Activated T-helper 17 cell treated with anti-CD3 and anti-CD28 coated beads, Interleukin-2, amount 50 U/mL, for 72 hours (primary cell): ENCODE measurements around the gene RBMS3. TPM values are rescaled to one million over a fixed set of nuclear protein-coding genes. Genes with fewer than 3 reads are reported as not detected.

Experiments used
- ATAC-seq: fragments of 150-1000 bp; cut with Tn5 transposase; replicated peaks from 2 replicates; pipeline ENCODE4 v1.10.0; 2021; ENCODE audit warnings: mild to moderate bottlenecking, moderate library complexity
- H3K27ac Mint-ChIP-seq: one replicate; pipeline ENCODE4 v1.8.0; 2022; ENCODE audit warnings: mixed read lengths
- H3K27me3 Mint-ChIP-seq: one replicate; pipeline ENCODE4 v1.8.0; 2022; ENCODE audit warnings: mixed read lengths
- H3K36me3 Mint-ChIP-seq: one replicate; pipeline ENCODE4 v1.8.0; 2022; ENCODE audit warnings: low read depth, mild to moderate bottlenecking, mixed read lengths
- H3K4me1 Mint-ChIP-seq: one replicate; pipeline ENCODE4 v1.8.0; 2022; ENCODE audit warnings: mixed read lengths
- H3K4me3 Mint-ChIP-seq: one replicate; pipeline ENCODE4 v1.8.0; 2022; ENCODE audit warnings: mild to moderate bottlenecking, mixed read lengths
- H3K9me3 Mint-ChIP-seq: one replicate; pipeline ENCODE4 v1.8.0; 2022; ENCODE audit warnings: mixed read lengths
- total RNA-seq, 2 donors: library from RNA; stranded (reverse); gene quantifications; one replicate each; pipeline ENCODE4 v1.2.3, GENCODE V29; 2022

The RBMS3 gene
- total RNA-seq, 2 donors from 2014 or later = 0.37 to 5.8 TPM

DNA sequence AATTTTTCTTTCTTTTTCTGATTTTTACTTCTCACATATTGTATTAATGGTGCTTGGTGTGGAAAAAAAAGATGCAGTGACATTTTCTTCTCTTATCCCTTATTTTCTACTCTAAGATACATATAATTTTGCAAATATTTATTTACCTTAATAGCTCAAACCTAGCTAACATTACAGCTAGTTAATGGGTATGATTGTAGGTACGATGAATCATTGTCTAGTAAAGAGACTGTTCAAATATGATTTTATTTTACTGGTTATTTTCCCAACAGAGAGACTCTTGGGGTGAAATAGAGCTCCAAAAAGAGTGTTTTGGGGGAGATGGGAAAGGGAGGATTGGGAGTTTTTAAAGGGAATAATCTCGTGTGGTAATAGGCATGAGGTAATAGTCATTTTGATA, 206.0 kb downstream of the RBMS3 start:
- no peaks in the 10 kb centered on the region for H3K4me1 Mint-ChIP-seq
- no peaks in the 10 kb centered on the region for H3K27me3 Mint-ChIP-seq
- no peak overlapping the region for H3K4me3 Mint-ChIP-seq
- no peaks in the 10 kb centered on the region for H3K36me3 Mint-ChIP-seq
- ATAC-seq = no peak
- peaks cover 12% of the 10 kb centered on the region for H3K9me3 Mint-ChIP-seq
- no peak overlapping the region for H3K27ac Mint-ChIP-seq

DNA sequence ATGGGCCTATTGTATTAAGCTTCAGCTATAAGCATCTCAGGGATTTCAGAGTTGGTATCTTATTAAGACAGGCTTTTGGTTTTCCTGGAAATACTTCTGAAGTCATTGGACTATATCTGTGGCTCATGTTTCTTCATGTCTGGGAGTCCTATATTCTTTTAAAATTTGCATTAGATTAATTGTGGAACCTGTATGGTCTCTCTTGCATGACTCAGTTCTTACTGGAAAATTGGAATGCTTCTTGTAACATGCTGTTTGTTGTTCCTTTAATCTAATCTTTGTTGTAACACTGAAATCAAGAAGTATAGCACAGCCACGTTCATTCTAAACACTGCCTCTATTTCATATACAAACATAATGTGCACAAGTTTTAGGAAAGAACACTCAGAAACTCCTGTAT, 208.1 kb downstream of the RBMS3 start:
- Mint-ChIP-seq H3K27me3 (no peaks in the 10 kb centered on the region), H3K27ac (no peak overlapping the region), H3K4me1 (no peaks in the 10 kb centered on the region), H3K36me3 (no peaks in the 10 kb centered on the region), H3K9me3 (peaks cover 16% of the 10 kb centered on the region), H3K4me3 (no peak overlapping the region)
- no peak for ATAC-seq

DNA sequence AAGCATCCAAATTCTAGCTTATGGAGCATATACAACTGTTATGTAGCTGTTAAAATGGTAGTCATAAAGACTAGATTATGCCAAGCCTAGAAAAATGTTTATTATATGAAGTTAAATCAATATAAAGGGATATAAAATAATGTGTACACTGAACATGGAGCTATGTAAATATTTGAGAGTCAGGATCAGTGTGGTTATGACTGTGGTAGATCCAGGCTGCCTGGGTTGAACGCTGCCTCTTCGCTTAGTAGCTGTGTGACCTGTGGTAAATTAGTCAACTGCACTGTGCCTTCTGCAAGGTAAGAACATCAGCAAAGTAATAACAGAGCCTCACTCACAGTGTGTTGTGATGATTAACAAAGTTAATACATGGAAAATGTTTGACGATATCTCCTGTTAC, 212.2 kb downstream of the RBMS3 start:
- Mint-ChIP-seq H3K9me3 (peaks cover 21% of the 10 kb centered on the region), H3K36me3 (no peaks in the 10 kb centered on the region), H3K27me3 (no peaks in the 10 kb centered on the region), H3K4me1 (no peaks in the 10 kb centered on the region), H3K4me3 (no peak overlapping the region), H3K27ac (no peak overlapping the region)
- no peak for ATAC-seq

- Mint-ChIP-seq H3K27ac (no peak overlapping the region), H3K9me3 (peaks cover 18% of the 10 kb centered on the region), H3K36me3 (no peaks in the 10 kb centered on the region), H3K4me1 (no peaks in the 10 kb centered on the region), H3K27me3 (no peaks in the 10 kb centered on the region), H3K4me3 (no peak overlapping the region)
- no peak for ATAC-seq
Observed at GRCh38 chr3:29494305-29495036, 213.6 kb downstream of the RBMS3 start.

DNA sequence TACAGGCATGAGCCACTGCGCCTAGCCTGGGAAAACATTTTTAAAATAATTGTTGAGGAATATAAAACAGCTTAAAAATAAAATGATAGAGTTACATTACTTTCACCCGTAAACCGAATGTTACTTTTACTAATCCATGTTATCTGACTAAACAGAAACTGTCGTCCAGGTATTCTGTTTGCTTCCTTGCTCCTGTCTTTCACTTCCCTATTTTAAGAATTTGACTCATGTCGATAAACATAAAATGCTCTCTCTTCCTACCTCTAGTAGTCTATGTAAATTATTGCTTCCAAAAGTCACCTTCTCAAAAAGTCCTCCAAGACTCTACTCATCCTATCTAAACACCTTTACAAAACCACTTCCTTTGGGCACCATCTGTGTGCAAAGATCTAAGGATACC, 216.4 kb downstream of the RBMS3 start:
- Mint-ChIP-seq H3K9me3 (peaks cover 7% of the 10 kb centered on the region), H3K4me1 (no peaks in the 10 kb centered on the region), H3K36me3 (no peaks in the 10 kb centered on the region), H3K4me3 (no peak overlapping the region), H3K27ac (no peak overlapping the region), H3K27me3 (no peaks in the 10 kb centered on the region)
- no peak for ATAC-seq

- H3K36me3 Mint-ChIP-seq = no peaks in the 10 kb centered on the region
- no peaks in the 10 kb centered on the region for H3K27me3 Mint-ChIP-seq
- no peak overlapping the region for H3K27ac Mint-ChIP-seq
- ATAC-seq = no peak
- H3K9me3 Mint-ChIP-seq = no peaks in the 10 kb centered on the region
- H3K4me3 Mint-ChIP-seq = no peak overlapping the region
- no peaks in the 10 kb centered on the region for H3K4me1 Mint-ChIP-seq
Observed at GRCh38 chr3:29502771-29503170, 221.9 kb downstream of the RBMS3 start.

DNA sequence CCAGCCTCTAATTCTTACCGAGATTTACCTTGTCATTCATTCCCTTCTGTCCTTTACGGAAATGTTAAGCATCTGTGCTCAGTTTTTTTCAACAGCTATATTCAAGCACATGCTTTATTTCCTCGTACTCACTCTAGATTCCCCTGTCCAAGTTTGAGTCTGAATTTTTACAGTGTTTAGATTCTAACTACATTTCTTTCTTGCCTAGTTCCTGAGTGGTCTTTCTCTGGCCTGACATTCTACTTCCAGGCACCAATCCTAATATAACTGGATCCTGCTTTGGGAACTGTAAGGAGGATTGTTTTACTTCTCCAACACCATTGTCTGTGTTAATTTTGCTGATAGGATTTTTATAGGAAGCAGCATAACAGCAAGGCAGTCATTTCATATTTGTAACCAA, 222.4 kb downstream of the RBMS3 start:
- no peak for ATAC-seq
- H3K27ac Mint-ChIP-seq = no peak overlapping the region
- no peaks in the 10 kb centered on the region for H3K27me3 Mint-ChIP-seq
- no peaks in the 10 kb centered on the region for H3K4me1 Mint-ChIP-seq
- H3K9me3 Mint-ChIP-seq = no peaks in the 10 kb centered on the region
- no peaks in the 10 kb centered on the region for H3K36me3 Mint-ChIP-seq
- H3K4me3 Mint-ChIP-seq = no peak overlapping the region

DNA sequence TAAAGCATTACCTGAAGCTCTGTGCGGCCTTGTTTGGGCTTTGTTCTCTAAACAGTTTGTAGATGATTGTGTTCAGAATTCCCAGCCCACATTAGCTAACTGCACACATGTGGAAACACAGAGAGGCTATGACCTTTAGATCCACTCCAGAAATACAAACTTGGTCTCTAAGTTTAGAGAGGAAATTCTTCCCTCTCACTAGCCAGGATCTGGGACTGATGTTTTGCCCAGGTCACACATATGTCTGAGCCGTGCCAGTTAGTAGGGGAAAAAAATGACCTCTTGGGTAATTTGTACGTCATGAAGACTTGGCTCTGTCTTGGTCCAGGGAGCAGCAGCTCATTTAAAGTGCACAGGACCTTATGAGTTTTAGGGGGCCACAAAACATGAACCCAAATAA, 223.1 kb downstream of the RBMS3 start:
- H3K27me3 Mint-ChIP-seq = no peaks in the 10 kb centered on the region
- no peak for ATAC-seq
- no peak overlapping the region for H3K27ac Mint-ChIP-seq
- no peak overlapping the region for H3K4me3 Mint-ChIP-seq
- no peaks in the 10 kb centered on the region for H3K36me3 Mint-ChIP-seq
- no peaks in the 10 kb centered on the region for H3K9me3 Mint-ChIP-seq
- no peaks in the 10 kb centered on the region for H3K4me1 Mint-ChIP-seq

- no peak overlapping the region for H3K27ac Mint-ChIP-seq
Observed at GRCh38 chr3:29506502-29506901, 225.6 kb downstream of the RBMS3 start.

DNA sequence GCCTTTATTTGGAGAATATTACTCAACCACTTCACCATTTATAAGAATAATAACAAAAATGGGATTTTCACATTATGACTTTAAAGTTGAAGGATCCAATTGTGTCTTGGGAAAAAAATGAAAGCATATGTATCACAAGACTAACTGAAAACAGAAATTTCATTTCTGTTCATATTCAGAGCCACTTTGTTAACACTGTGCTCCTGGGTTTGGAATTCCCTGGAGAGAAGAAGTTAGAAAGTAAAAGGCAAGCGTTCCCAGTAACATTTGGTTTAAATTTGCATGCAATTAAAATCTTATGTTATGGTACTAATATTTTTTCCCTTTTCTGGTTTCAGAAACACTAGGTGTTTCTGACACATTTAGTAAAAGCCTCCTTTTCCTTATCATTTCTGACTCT, 230.8 kb downstream of the RBMS3 start:
- ATAC-seq = no peak
- no peak overlapping the region for H3K27ac Mint-ChIP-seq

More at GRCh38 chr3:29506502-29506901, 225.6 kb downstream of the RBMS3 start:
- Mint-ChIP-seq H3K9me3 (peaks cover 8% of the 10 kb centered on the region), H3K27me3 (no peaks in the 10 kb centered on the region), H3K4me1 (no peaks in the 10 kb centered on the region), H3K36me3 (no peaks in the 10 kb centered on the region), H3K4me3 (no peak overlapping the region)
- ATAC-seq = no peak

DNA sequence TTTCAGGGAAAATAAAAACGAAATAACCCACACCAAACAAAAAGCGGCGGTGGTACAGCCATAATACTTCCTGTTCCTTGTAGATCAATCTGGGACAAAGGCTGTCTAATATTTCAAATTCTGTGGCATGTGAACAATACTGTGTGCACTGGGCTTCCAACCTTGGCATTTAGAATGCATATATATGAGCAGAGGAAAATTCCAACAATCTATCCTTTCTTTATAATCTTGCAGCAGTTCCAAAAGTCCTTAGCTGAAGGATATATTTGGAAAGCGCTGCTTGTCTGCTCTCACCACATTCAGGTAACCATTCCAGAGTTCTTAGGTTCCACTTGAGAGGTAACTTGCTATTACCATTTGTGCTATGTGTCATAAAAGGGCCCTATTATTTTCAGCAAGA, 231.8 kb downstream of the RBMS3 start:
- peaks cover 8% of the 10 kb centered on the region for H3K9me3 Mint-ChIP-seq
- no peaks in the 10 kb centered on the region for H3K4me1 Mint-ChIP-seq
- H3K27me3 Mint-ChIP-seq = no peaks in the 10 kb centered on the region
- H3K27ac Mint-ChIP-seq = no peak overlapping the region
- H3K4me3 Mint-ChIP-seq = no peak overlapping the region
- no peak for ATAC-seq
- no peaks in the 10 kb centered on the region for H3K36me3 Mint-ChIP-seq

More for the DNA sequence above, 230.8 kb downstream of the RBMS3 start:
- Mint-ChIP-seq H3K9me3 (peaks cover 8% of the 10 kb centered on the region), H3K27me3 (no peaks in the 10 kb centered on the region), H3K36me3 (no peaks in the 10 kb centered on the region), H3K4me3 (no peak overlapping the region), H3K4me1 (no peaks in the 10 kb centered on the region)

DNA sequence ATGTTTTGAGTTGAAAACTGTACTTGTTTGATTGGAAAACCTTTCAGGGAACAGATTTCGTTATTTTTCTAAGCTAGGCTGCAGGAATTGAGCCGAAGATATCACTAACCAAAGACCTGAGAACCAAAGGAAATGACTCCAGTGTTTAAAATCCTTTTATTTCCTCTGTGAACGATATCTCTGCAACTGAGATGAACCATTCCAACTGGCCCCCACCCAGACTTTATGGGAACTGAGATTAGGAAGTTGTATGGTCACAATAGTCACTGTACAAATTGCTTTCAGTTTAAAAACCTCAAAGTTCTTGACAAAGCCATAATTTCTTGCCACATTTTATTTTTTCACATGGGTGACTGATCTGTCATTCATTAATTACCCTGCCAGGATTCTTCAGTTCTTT, 232.4 kb downstream of the RBMS3 start:
- H3K27ac Mint-ChIP-seq = no peak overlapping the region
- no peak for ATAC-seq
- H3K9me3 Mint-ChIP-seq = peaks cover 8% of the 10 kb centered on the region
- no peaks in the 10 kb centered on the region for H3K27me3 Mint-ChIP-seq
- H3K4me1 Mint-ChIP-seq = no peaks in the 10 kb centered on the region
- no peak overlapping the region for H3K4me3 Mint-ChIP-seq
- H3K36me3 Mint-ChIP-seq = no peaks in the 10 kb centered on the region

GRCh38 chr3:29514170-29514569, 233.3 kb downstream of the RBMS3 start:
- Mint-ChIP-seq H3K4me1 (no peaks in the 10 kb centered on the region), H3K36me3 (no peaks in the 10 kb centered on the region), H3K4me3 (no peak overlapping the region), H3K27me3 (no peaks in the 10 kb centered on the region), H3K9me3 (peaks cover 8% of the 10 kb centered on the region), H3K27ac (no peak overlapping the region)
- no peak for ATAC-seq

- H3K27ac Mint-ChIP-seq = no peak overlapping the region
- no peak for ATAC-seq
- no peaks in the 10 kb centered on the region for H3K4me1 Mint-ChIP-seq
- H3K4me3 Mint-ChIP-seq = no peak overlapping the region
- H3K36me3 Mint-ChIP-seq = no peaks in the 10 kb centered on the region
- H3K9me3 Mint-ChIP-seq = peaks cover 4% of the 10 kb centered on the region
- no peaks in the 10 kb centered on the region for H3K27me3 Mint-ChIP-seq
Observed at GRCh38 chr3:29514912-29515311, 234.0 kb downstream of the RBMS3 start.

DNA sequence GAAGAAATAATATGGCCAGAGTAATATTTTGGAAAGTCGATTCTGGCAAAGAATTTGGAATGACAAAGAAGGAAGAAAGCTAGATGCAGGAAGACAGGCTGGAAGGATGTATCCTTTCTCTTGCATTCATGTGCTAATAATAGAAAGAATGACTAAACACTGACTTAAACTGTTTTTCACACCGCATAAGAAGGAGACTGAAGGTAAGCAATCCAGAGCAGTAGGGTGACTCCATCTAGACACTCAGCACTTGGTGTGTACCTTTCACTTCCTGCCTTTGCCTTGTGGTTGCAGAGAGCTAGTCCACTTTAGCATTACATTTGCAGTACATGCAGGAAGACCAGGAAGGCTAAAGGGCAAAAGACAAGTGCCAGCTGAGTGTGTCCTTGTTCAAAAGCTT, 234.6 kb downstream of the RBMS3 start:
- Mint-ChIP-seq H3K27ac (no peak overlapping the region), H3K36me3 (no peaks in the 10 kb centered on the region), H3K27me3 (no peaks in the 10 kb centered on the region), H3K4me3 (no peak overlapping the region), H3K4me1 (no peaks in the 10 kb centered on the region), H3K9me3 (no peaks in the 10 kb centered on the region)
- ATAC-seq = peak; percentile 50

DNA sequence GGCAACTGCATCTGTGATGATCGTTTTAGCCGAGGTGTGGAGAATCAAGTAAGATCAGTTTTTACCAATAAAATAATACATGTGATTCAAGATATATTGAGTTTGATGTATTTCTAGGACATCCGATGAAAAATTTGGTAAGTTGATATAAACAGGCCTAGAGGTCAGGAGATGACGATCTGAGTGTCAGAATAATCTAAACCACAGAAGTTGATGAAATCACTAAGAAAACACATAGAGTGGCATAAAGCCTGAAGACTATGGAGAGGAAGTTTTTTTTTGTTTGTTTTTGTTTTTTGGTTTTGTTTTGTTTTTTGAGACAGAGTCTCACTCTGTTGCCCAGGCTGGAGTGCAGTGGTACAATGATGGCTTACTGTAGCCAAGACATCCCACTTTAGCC, 235.3 kb downstream of the RBMS3 start:
- no peaks in the 10 kb centered on the region for H3K9me3 Mint-ChIP-seq
- no peaks in the 10 kb centered on the region for H3K36me3 Mint-ChIP-seq
- no peak overlapping the region for H3K27ac Mint-ChIP-seq
- ATAC-seq = no peak
- no peak overlapping the region for H3K4me3 Mint-ChIP-seq
- H3K4me1 Mint-ChIP-seq = no peaks in the 10 kb centered on the region
- H3K27me3 Mint-ChIP-seq = no peaks in the 10 kb centered on the region
